Activated naive CD4-positive, alpha-beta T cell treated with anti-CD3 and anti-CD28 coated beads, Interleukin-2, amount 50 U/mL, for 24 hours (primary cell): ENCODE results near the gene PRKCQ.
"Not testable (repeated sequence)": the region's sequence is repeated elsewhere in the genome, so short reads cannot be mapped to it uniquely, and the experiment has no call there.

Experiments used
- H3K27ac Mint-ChIP-seq: one replicate; pipeline ENCODE4 v1.8.0; 2021; ENCODE audit warnings: mild to moderate bottlenecking, mixed read lengths
- H3K27me3 Mint-ChIP-seq: one replicate; pipeline ENCODE4 v1.8.0; 2021; ENCODE audit warnings: mixed read lengths
- H3K36me3 Mint-ChIP-seq: one replicate; pipeline ENCODE4 v1.8.0; 2021; ENCODE audit warnings: mixed read lengths
- H3K4me1 Mint-ChIP-seq: one replicate; pipeline ENCODE4 v1.8.0; 2021; ENCODE audit warnings: mixed read lengths
- H3K4me3 Mint-ChIP-seq: one replicate; pipeline ENCODE4 v1.8.0; 2021; ENCODE audit warnings: mild to moderate bottlenecking, mixed read lengths
- H3K9me3 Mint-ChIP-seq: one replicate; pipeline ENCODE4 v1.8.0; 2021; ENCODE audit warnings: mixed read lengths

Gene PRKCQ

GRCh38 chr10:6458814-6459213, 121.3 kb downstream of the PRKCQ start:
- Mint-ChIP-seq H3K4me3 (no peak overlapping the region), H3K27me3 (no peaks in the 10 kb centered on the region), H3K27ac (peak overlapping the region; percentile 71), H3K4me1 (peaks cover 20% of the 10 kb centered on the region), H3K9me3 (peaks cover 5% of the 10 kb centered on the region), H3K36me3 (peaks cover 63% of the 10 kb centered on the region)

DNA sequence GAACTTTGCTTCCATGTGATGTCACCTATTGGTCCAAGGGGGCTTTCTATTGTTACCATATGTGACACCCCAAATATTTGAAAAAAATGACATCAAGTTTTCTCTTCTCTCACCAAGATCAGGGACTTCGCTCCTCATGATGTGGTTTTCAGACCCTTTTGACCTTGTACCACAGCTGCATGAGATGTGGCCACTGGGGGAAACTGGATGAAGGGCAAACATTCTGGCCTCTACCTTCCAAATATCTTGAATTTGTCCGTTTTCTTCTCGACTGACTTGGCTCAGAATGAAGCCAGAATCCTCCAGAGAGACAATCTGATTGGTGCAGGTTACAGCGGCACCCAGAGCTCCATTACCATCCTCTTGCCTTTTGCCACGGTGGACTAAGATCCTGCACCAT, 122.7 kb downstream of the PRKCQ start:
- no peak overlapping the region for H3K4me3 Mint-ChIP-seq
- H3K4me1 Mint-ChIP-seq, result peaks cover 20% of the 10 kb centered on the region
- peaks cover 63% of the 10 kb centered on the region for H3K36me3 Mint-ChIP-seq
- H3K9me3 Mint-ChIP-seq, result peaks cover 5% of the 10 kb centered on the region
- no peaks in the 10 kb centered on the region for H3K27me3 Mint-ChIP-seq
- H3K27ac Mint-ChIP-seq, result no peak overlapping the region

DNA sequence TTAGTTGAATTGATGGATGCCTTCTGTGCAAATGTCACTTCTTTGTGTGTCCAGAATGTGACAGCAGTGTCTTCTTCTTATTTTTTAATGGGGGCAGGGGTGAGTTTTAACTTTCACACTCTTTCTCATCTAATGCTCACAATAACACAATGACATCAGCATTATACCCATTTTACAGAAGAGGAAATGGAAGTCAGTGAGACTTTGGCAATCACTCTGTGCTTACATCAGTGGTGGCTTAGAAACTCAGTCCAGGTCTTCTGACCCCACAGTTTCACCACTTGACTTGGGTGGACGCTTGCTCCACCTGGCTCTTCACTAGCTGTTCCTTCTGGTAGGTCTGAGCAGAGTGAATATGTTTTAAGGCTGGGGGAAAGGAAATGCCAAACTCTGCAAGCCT, 124.0 kb downstream of the PRKCQ start:
- Mint-ChIP-seq H3K27me3 (no peaks in the 10 kb centered on the region), H3K27ac (peak overlapping the region; percentile 4), H3K9me3 (peaks cover 4% of the 10 kb centered on the region), H3K36me3 (peaks cover 59% of the 10 kb centered on the region), H3K4me3 (no peak overlapping the region), H3K4me1 (peaks cover 22% of the 10 kb centered on the region)

- no peak overlapping the region for H3K27ac Mint-ChIP-seq
- peaks cover 58% of the 10 kb centered on the region for H3K36me3 Mint-ChIP-seq
- H3K27me3 Mint-ChIP-seq, result no peaks in the 10 kb centered on the region
- peaks cover 25% of the 10 kb centered on the region for H3K4me1 Mint-ChIP-seq
- H3K9me3 Mint-ChIP-seq, result no peaks in the 10 kb centered on the region
- no peak overlapping the region for H3K4me3 Mint-ChIP-seq
Measured at GRCh38 chr10:6455592-6455991, 124.5 kb downstream of the PRKCQ start.

DNA sequence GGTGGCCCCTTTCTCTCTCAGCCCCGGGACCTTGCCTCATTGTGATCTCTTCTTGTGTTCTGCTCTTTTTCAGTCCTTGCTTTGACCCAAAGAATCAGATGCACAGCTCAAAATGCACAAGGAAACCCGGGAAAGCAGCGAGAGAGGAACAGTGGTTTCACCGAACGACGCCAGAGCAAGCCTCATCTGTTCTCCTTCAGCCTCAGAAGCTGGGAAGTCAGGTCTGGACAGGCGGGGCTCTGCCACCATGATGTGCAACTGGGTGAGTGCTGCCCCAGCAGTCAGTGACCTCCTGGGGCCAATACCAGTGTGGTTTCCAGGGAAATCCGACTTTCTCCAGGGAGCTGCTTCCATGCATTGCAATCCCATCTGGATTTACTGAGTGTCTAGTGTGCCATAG, 133.4 kb downstream of the PRKCQ start:
- Mint-ChIP-seq H3K36me3 (peaks cover 18% of the 10 kb centered on the region), H3K4me3 (no peak overlapping the region), H3K27me3 (no peaks in the 10 kb centered on the region), H3K9me3 (no peaks in the 10 kb centered on the region), H3K4me1 (peaks cover 34% of the 10 kb centered on the region), H3K27ac (no peak overlapping the region)

DNA sequence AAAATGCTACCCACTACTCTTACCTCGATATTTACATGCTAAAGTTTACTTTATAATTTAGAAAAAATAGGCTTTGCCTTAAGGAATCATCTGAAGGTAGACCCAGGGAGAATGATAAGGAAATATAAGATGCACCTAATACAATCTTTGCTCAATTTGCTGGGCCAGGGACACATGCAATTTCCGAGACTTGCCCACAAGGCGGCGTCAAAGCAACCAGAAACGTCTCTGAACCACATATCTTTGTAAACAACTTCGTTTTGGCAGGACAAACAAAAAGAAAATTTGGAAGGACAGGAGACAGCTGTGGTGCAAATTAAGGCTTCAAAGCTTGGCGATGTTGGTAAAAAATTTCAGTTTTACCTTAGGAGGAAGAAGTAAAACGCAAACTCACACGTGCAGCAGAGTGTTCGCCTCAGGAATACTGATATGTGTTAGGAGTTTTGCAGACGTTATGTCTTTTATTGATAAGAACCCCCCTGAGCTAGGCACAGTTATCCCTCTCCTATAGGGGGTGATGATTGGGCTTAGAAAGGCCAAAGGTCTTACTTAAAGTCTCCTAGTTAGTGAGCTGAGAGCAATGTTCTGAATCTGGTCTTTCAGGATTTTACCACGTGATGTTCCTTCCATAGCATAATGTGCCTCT, 134.3 kb downstream of the PRKCQ start:
- Mint-ChIP-seq H3K4me1 (peaks cover 31% of the 10 kb centered on the region), H3K4me3 (no peak overlapping the region), H3K27ac (no peak overlapping the region), H3K36me3 (peaks cover 21% of the 10 kb centered on the region), H3K27me3 (no peaks in the 10 kb centered on the region), H3K9me3 (no peaks in the 10 kb centered on the region)

DNA sequence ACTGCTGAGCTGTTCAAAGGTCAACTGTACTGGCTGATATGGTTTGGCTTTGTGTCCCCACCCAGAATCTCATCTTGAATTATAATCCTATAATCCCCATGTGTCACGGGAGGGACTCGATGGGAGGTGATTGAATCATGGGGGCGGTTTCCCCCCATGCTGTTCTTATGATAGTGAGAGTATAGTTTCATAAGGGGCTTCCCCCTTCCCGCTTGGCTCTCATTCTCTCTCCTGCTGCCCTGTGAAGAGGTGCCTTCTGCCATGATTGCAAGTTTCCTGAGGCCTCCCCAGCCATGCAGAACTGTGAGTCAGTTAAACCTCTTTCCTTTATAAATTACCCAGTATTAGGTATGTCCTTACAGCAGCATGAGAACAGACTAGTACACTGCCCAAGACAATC, 140.2 kb downstream of the PRKCQ start:
- Mint-ChIP-seq H3K27ac (peak overlapping the region; percentile 71), H3K36me3 (peaks cover 16% of the 10 kb centered on the region), H3K4me1 (peaks cover 10% of the 10 kb centered on the region)
- H3K27me3 Mint-ChIP-seq, H3K9me3 Mint-ChIP-seq, H3K4me3 Mint-ChIP-seq: not testable (repeated sequence)

DNA sequence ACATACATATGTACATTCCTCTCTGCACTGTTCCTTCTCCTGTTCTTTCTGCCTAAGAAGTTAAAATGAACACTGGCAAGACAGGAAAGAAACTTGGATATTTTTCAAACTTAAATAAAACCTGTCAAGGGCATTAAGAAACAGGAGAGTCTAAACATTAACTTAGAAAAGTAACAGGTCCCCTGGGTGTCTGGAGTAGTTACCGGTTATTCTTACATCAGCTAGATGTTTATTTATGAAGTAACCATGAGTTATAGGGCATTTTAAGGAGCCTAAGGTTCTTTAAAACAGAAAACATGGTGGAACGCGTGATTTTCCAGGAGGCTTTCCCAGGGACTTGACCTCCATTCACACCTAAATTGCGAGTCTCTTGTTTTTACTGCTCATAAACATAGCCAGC, 148.2 kb downstream of the PRKCQ start:
- no peaks in the 10 kb centered on the region for H3K4me1 Mint-ChIP-seq
- H3K27ac Mint-ChIP-seq, result peak overlapping the region; percentile 18
- H3K9me3 Mint-ChIP-seq, result no peaks in the 10 kb centered on the region
- peaks cover 13% of the 10 kb centered on the region for H3K36me3 Mint-ChIP-seq
- H3K4me3 Mint-ChIP-seq, result no peak overlapping the region
- H3K27me3 Mint-ChIP-seq, result no peaks in the 10 kb centered on the region

- Mint-ChIP-seq H3K9me3 (no peaks in the 10 kb centered on the region), H3K27ac (no peak overlapping the region), H3K27me3 (no peaks in the 10 kb centered on the region), H3K36me3 (peaks cover 10% of the 10 kb centered on the region), H3K4me3 (no peak overlapping the region), H3K4me1 (no peaks in the 10 kb centered on the region)
Measured at GRCh38 chr10:6431186-6431585, 148.9 kb downstream of the PRKCQ start.

- peaks cover 5% of the 10 kb centered on the region for H3K4me1 Mint-ChIP-seq
- H3K4me3 Mint-ChIP-seq, result no peak overlapping the region
- no peaks in the 10 kb centered on the region for H3K9me3 Mint-ChIP-seq
- H3K27ac Mint-ChIP-seq, result no peak overlapping the region
- H3K36me3 Mint-ChIP-seq, result peaks cover 10% of the 10 kb centered on the region
- H3K27me3 Mint-ChIP-seq, result no peaks in the 10 kb centered on the region
Measured at GRCh38 chr10:6430423-6430980, 149.6 kb downstream of the PRKCQ start.

DNA sequence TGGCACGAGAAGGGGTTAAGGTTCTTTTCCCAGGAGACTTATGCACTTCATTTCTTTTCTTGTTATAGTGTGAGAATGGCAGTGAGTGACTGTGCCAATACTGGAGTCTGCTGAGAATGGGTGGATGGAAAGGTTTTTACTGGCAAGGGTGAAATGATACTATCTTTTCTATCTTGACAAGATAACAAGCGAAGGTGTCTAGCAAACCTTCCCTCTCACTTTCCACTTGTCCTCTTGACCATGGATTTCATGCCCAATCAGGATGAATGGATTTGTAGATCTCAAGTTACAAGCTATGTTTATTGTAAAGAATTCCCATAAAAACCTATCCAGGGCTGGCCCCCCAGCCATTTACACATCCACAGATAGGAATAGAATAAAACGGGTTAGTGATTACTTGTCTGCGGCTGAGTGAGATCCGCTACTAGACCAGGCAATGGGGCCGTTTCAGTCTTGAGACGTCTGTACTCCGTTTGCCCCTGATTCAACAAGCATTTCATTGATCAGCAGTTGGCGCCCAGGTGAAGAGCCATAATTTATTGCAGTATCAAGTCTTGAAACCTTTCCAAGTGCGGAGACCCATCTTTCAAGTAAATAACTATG, 152.6 kb downstream of the PRKCQ start:
- no peaks in the 10 kb centered on the region for H3K9me3 Mint-ChIP-seq
- peaks cover 4% of the 10 kb centered on the region for H3K36me3 Mint-ChIP-seq
- peak overlapping the region; percentile 27 for H3K27ac Mint-ChIP-seq
- peaks cover 27% of the 10 kb centered on the region for H3K4me1 Mint-ChIP-seq
- no peak overlapping the region for H3K4me3 Mint-ChIP-seq
- no peaks in the 10 kb centered on the region for H3K27me3 Mint-ChIP-seq

GRCh38 chr10:6426317-6426716, 153.8 kb downstream of the PRKCQ start:
- peaks cover 27% of the 10 kb centered on the region for H3K4me1 Mint-ChIP-seq
- no peaks in the 10 kb centered on the region for H3K27me3 Mint-ChIP-seq
- H3K27ac Mint-ChIP-seq, result peak overlapping the region; percentile 81
- H3K9me3 Mint-ChIP-seq, result no peaks in the 10 kb centered on the region
- peaks cover 4% of the 10 kb centered on the region for H3K36me3 Mint-ChIP-seq
- H3K4me3 Mint-ChIP-seq, result no peak overlapping the region

GRCh38 chr10:6423413-6424170, 156.5 kb downstream of the PRKCQ start:
- Mint-ChIP-seq H3K27ac (peak overlapping the region; percentile 96), H3K36me3 (peaks cover 3% of the 10 kb centered on the region), H3K4me3 (peak overlapping the region; percentile 38), H3K4me1 (peaks cover 27% of the 10 kb centered on the region), H3K27me3 (no peaks in the 10 kb centered on the region), H3K9me3 (no peaks in the 10 kb centered on the region)

GRCh38 chr10:6423004-6423403, 157.1 kb downstream of the PRKCQ start:
- peaks cover 27% of the 10 kb centered on the region for H3K4me1 Mint-ChIP-seq
- H3K9me3 Mint-ChIP-seq, result no peaks in the 10 kb centered on the region
- H3K27me3 Mint-ChIP-seq, result no peaks in the 10 kb centered on the region
- peaks cover 3% of the 10 kb centered on the region for H3K36me3 Mint-ChIP-seq
- H3K27ac Mint-ChIP-seq, result peak overlapping the region; percentile 96
- H3K4me3 Mint-ChIP-seq, result peak overlapping the region; percentile 38

- Mint-ChIP-seq H3K27ac (no peak overlapping the region), H3K4me3 (no peak overlapping the region), H3K9me3 (no peaks in the 10 kb centered on the region), H3K4me1 (peaks cover 11% of the 10 kb centered on the region), H3K27me3 (no peaks in the 10 kb centered on the region), H3K36me3 (no peaks in the 10 kb centered on the region)
Measured at GRCh38 chr10:6418613-6419216, 161.4 kb downstream of the PRKCQ start.

- no peak overlapping the region for H3K27ac Mint-ChIP-seq
- H3K4me1 Mint-ChIP-seq, result peaks cover 7% of the 10 kb centered on the region
- no peaks in the 10 kb centered on the region for H3K36me3 Mint-ChIP-seq
- H3K4me3 Mint-ChIP-seq, result no peak overlapping the region
- no peaks in the 10 kb centered on the region for H3K9me3 Mint-ChIP-seq
- no peaks in the 10 kb centered on the region for H3K27me3 Mint-ChIP-seq
Measured at GRCh38 chr10:6418167-6418566, 161.9 kb downstream of the PRKCQ start.
